ENCODE data around the gene MRPL46.

- TF ChIP-seq POLR2A (IDR thresholded peaks at IDR 0.05; ENCODE audit: low read depth, low read length) (no peak), POLR2AphosphoS5 (IDR thresholded peaks at IDR 0.05; ENCODE audit: low read depth, low read length) (no peak)
Measured at GRCh38 chr15:88456733-88457132, 10.5 kb downstream of the MRPL46 start.
